Germinal center (tissue), 1 donor: ENCODE results near the gene ZSCAN4.

Experiments used
- DNase-seq: peaks from one replicate; pipeline ENCODE4 v3.0.0; 2012; ENCODE audit warnings: mixed read lengths, low spot score

Gene ZSCAN4

GRCh38 chr19:57668635-57669034 lies at the start of gene ZSCAN4:
ZSCAN4 (plus strand) TSS chr19:57668935; CDS start chr19:57676146, 7,211 bp downstream.
- no peak for DNase-seq

- no peak for DNase-seq
Measured at GRCh38 chr19:57620673-57621348, 47.9 kb upstream of the ZSCAN4 start.

GRCh38 chr19:57623091-57623490 lies 45.6 kb upstream of the ZSCAN4 start:
- DNase-seq: no peak

GRCh38 chr19:57632987-57633831 lies 35.5 kb upstream of the ZSCAN4 start, which contains the start of gene ZNF211:
ZNF211 (plus strand) TSS chr19:57633168; CDS start chr19:57633347, 179 bp downstream.
- DNase-seq: peak; percentile 94

- DNase-seq: no peak
Measured at GRCh38 chr19:57633832-57634131, 35.0 kb upstream of the ZSCAN4 start.

- DNase-seq: no peak
Measured at GRCh38 chr19:57637379-57637778, 31.4 kb upstream of the ZSCAN4 start.

- no peak for DNase-seq
Measured at GRCh38 chr19:57641715-57642234, 27.0 kb upstream of the ZSCAN4 start.

GRCh38 chr19:57642396-57643046 lies 26.2 kb upstream of the ZSCAN4 start:
- no peak for DNase-seq

- no peak for DNase-seq
Measured at GRCh38 chr19:57643734-57644133, 25.0 kb upstream of the ZSCAN4 start.

- no peak for DNase-seq
Measured at GRCh38 chr19:57648331-57649003, 20.3 kb upstream of the ZSCAN4 start.

- no peak for DNase-seq
Measured at GRCh38 chr19:57651654-57651996, 17.1 kb upstream of the ZSCAN4 start.

GRCh38 chr19:57653689-57654088 lies 15.0 kb upstream of the ZSCAN4 start:
- no peak for DNase-seq

GRCh38 chr19:57655443-57655842 lies 13.3 kb upstream of the ZSCAN4 start:
- no peak for DNase-seq

GRCh38 chr19:57656346-57656745 lies 12.4 kb upstream of the ZSCAN4 start:
- no peak for DNase-seq

- DNase-seq: peak; percentile 21
Measured at GRCh38 chr19:57664269-57665127, 4.2 kb upstream of the ZSCAN4 start.

- DNase-seq: no peak
Measured at GRCh38 chr19:57665261-57665806, 3.4 kb upstream of the ZSCAN4 start.

GRCh38 chr19:57667228-57667627 lies 1.5 kb upstream of the ZSCAN4 start:
- DNase-seq: no peak

- no peak for DNase-seq
Measured at GRCh38 chr19:57671124-57671895, 2.6 kb downstream of the ZSCAN4 start.

- DNase-seq: no peak
Measured at GRCh38 chr19:57672466-57672865, 3.7 kb downstream of the ZSCAN4 start.

GRCh38 chr19:57675881-57676280 lies 7.1 kb downstream of the ZSCAN4 start:
- no peak for DNase-seq
